Epithelial cell of proximal tubule (primary cell): ENCODE data around the gene PTPRS. TPM values are rescaled to one million over a fixed set of nuclear protein-coding genes. Genes with fewer than 3 reads are reported as not detected.
"Not testable (repeated sequence)": the region's sequence is repeated elsewhere in the genome, so short reads cannot be mapped to it uniquely, and the experiment has no call there.

Experiments used
- DNase-seq: peaks from one replicate; pipeline ENCODE4 v3.0.0-alpha.2; 2011; ENCODE audit warnings: low read depth
- H3K4me3 ChIP-seq: 2 replicates; pipeline ENCODE4 v1.5.1; 2011; ENCODE audit warnings: low read depth, mild to moderate bottlenecking, low read length
- total RNA-seq: library from RNA; depleted of rRNA; stranded (reverse); fragments of >200 nt; gene quantifications from 2 replicates; pipeline ENCODE4 v1.2.3, GENCODE V29; 2015
- TF ChIP-seq, protein P1 (sequence below): conservative IDR thresholded peaks from 2 replicates; pipeline ENCODE4 v1.5.1; 2012; ENCODE audit warnings: low read depth, mild to moderate bottlenecking, low read length

PTPRS gene
- total RNA-seq, 1 donor from 2014 or later = 31.9 TPM

DNA sequence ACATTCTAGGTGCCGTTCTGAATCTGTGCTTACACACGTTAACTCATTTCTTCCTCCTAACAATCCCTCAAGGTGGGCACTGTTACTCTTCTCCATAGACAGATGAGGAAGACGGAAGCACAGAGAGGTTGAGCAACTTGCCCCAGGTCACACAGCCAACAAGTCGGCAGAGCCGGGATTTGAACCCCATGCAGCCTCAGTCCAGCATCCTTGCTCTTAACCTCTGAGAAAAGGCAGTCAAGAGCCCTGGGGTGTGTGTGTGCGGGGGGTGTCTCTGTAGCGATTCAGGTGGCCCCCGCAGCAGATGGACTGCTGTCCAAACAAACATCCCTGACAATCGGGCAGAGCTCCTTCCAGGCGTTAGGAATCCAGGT lies 6.3 kb downstream of the PTPRS start:
- no peak for DNase-seq
- H3K4me3 ChIP-seq = no peak overlapping the region
- TF ChIP-seq, protein P1, sequence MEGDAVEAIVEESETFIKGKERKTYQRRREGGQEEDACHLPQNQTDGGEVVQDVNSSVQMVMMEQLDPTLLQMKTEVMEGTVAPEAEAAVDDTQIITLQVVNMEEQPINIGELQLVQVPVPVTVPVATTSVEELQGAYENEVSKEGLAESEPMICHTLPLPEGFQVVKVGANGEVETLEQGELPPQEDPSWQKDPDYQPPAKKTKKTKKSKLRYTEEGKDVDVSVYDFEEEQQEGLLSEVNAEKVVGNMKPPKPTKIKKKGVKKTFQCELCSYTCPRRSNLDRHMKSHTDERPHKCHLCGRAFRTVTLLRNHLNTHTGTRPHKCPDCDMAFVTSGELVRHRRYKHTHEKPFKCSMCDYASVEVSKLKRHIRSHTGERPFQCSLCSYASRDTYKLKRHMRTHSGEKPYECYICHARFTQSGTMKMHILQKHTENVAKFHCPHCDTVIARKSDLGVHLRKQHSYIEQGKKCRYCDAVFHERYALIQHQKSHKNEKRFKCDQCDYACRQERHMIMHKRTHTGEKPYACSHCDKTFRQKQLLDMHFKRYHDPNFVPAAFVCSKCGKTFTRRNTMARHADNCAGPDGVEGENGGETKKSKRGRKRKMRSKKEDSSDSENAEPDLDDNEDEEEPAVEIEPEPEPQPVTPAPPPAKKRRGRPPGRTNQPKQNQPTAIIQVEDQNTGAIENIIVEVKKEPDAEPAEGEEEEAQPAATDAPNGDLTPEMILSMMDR = no peak

DNA sequence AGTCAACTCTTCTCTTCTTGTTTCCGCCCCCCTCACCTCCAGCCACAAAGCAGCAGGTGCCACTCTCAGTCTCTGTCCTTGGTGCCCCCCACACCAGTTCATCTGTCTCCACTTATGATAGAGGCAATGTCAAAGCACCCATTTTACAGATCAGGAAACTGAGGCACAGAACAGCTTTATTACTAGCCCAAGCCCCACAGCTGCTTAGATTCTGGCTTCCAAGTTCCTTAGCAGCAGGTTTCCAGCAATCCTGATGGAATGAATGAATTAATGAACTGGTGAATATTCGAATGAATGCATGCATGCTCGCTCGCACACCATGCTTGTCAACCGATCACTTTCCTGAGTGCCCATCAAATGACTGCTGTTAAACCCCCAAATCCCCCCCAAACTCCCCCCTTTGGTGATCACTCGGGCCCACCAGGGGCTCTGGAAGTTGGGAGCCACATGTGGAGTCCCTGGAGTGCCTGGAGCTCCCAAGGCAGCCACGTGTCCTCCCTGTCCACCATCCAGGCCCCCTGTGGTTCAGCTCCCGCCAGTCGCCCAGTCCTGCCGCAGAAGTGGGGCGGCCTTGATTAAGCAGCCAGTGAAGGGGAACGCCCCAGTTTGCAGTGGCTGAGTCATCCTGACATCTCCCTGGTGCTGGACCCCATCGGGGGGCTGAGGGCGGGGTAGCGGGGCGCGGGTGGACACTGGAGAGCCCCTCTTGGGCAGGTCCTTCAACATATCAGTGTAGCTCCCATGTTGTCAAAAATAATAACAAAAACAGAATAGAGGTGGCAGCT lies 6.8 kb downstream of the PTPRS start:
- H3K4me3 ChIP-seq = no peak overlapping the region
- DNase-seq = no peak
- TF ChIP-seq, protein P1 = no peak

DNA sequence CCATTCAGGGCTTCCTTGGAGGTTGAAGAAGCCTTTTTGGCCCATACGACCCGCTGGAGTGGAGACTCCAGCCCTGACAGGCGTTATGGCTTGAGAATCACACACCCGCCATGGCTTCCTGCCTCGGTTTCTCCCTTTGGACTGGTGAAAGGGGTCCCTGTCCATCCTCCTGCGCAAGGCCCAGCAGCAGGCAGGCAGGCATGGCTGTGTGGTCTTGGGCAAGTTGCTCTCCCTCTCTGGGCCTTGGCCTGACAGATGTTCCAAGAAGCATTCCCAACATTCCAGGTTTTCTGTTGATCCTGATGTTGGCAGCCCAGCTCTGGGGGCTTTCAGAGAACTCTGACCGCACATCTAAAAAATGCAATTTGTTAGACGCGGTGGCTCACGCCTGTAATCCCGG lies 8.1 kb downstream of the PTPRS start:
- TF ChIP-seq, protein P1 = no peak
- H3K4me3 ChIP-seq = no peak overlapping the region

DNA sequence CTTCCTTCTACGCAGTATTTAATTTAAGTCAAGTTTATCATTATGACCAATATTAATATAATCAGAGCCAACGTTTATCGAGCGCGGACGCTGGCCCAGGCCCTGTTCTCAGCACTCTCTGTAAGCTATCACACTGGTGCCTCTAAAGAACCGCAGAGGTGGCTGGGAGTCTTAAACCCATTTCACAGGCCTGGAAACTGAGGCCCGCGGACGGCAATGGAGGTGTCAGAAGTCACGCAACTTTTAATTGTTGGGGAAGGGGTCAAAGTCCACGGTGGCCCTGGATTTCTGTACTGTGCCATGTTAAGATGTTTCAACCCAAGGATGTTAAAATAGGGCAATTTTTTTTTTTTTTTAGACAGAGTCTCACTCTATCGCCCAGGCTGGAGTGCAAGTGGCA lies 8.8 kb downstream of the PTPRS start:
- DNase-seq = no peak
- no peak overlapping the region for H3K4me3 ChIP-seq
- TF ChIP-seq, protein P1 = no peak

More for the DNA sequence above, 8.1 kb downstream of the PTPRS start:
- no peak for DNase-seq

DNA sequence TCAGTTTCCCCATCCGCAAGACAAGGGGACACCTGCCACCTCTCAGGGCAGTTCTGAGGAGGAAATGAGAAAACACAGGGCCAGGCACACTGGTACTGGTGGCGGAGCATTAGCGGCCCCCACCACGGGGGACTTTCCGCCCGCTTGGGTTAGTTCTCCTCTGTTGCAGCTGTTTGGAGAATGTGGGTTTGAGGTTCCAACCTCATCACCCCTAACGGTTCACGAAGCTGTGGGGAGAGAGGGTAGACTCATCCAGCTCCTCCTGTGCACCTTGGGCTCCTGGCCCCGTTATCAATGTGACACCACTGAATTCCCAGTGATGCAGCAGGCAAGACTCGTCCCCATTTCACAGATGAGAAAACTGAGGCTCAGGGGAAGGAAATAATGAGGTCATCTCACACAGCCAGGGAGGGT lies 10.3 kb downstream of the PTPRS start:
- TF ChIP-seq, protein P1 = no peak
- no peak overlapping the region for H3K4me3 ChIP-seq
- no peak for DNase-seq

DNA sequence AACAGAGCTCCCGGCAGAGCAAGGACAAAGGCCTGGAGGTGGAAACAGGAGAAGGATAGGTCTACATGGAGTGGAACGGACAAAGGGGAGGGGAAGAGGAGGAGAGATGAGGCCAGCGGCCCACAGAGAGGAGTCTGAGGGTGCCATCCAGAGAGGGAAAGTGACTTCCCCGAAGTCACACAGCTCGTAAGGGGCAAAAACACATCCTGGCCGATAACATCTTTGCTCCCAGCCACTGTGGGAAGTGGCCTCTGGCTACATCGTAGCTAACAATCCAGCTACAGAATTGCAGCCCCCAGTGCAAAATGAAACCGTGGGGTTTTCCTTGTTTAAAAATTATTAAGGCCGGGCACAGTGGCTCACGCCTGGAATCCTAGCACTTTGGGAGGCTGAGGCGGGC lies 11.5 kb downstream of the PTPRS start:
- TF ChIP-seq, protein P1 = no peak
- H3K4me3 ChIP-seq = no peak overlapping the region
- no peak for DNase-seq

DNA sequence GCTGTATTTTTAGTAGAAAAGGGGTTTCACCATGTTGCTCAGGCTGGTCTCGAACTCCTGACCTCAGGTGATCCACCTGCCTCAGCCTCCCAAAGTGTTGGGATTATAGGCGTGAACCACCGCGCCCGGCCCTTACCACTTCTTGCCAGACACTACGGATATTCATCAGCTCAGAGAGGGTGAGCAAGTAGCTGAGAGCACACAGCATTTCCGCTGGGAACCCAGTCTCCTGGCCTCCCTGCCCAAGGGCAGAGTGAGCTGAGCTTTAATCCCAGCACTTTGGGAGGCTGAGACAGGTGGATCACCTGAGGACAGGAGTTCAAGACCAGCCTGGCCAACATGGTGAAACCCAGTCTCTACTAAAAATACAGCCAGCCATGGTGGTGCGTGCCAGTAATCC lies 12.2 kb downstream of the PTPRS start:
- not testable (repeated sequence) for DNase-seq, H3K4me3 ChIP-seq
